Testis (tissue), 2 donors: Measurements from ENCODE around the gene SH3RF1.

Experiments used
- CTCF ChIP-seq, 3 experiments: fragments of 450-650 bp in 2 of 3; fragments of 200-600 bp in 1 of 3; sonication (generic) in 1 of 3; IDR thresholded peaks; one replicate each; pipeline ENCODE4 v1.5.1; 2016 to 2019; ENCODE audit warnings: antibody characterized with exemption in 3 of 3, mild to moderate bottlenecking in 2 of 3, moderate library complexity in 1 of 3
- POLR2A ChIP-seq: fragments of 450-650 bp; IDR thresholded peaks from one replicate; pipeline ENCODE4 v1.6.1; 2017; ENCODE audit warnings: antibody characterized with exemption, mild to moderate bottlenecking, moderate library complexity

- TF ChIP-seq CTCF (IDR thresholded peaks at IDR 0.05) (no peak), POLR2A (no peak)
Observed at GRCh38 chr4:169201222-169202144, 69.3 kb downstream of the SH3RF1 start.
